ENCODE results near the gene DGKZ.

Gene DGKZ

GRCh38 chr11:46345881-46346484, 1.3 kb upstream of the DGKZ start:
- DNase-seq, result no peak

DNA sequence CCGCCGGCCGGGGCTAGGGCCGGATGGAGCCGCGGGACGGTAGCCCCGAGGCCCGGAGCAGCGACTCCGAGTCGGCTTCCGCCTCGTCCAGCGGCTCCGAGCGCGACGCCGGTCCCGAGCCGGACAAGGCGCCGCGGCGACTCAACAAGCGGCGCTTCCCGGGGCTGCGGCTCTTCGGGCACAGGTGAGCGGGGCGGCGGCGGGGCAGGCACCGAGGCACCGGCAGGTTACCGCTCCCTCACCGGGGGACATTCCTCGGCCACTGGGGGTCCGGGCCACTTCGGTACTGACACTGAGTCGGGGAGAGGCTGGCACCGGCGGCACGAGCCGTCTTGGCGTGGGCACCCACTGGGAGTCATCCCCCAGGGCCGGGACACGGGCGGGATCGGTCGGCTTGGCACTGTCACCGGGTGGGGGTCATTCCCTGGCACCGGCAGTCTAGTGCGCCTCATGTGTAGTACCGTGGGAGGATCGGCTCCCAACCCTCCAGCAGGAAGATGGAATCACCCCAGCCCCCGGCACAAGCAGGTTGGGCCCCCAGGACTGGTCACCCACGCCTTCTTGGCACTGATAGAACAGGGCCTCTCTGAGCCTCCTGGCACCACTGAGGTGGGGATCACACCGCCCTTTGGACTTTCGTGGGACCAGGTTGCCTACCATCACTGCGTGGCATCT, 511 bp downstream of the DGKZ start:
- DNase-seq, result no peak

DNA sequence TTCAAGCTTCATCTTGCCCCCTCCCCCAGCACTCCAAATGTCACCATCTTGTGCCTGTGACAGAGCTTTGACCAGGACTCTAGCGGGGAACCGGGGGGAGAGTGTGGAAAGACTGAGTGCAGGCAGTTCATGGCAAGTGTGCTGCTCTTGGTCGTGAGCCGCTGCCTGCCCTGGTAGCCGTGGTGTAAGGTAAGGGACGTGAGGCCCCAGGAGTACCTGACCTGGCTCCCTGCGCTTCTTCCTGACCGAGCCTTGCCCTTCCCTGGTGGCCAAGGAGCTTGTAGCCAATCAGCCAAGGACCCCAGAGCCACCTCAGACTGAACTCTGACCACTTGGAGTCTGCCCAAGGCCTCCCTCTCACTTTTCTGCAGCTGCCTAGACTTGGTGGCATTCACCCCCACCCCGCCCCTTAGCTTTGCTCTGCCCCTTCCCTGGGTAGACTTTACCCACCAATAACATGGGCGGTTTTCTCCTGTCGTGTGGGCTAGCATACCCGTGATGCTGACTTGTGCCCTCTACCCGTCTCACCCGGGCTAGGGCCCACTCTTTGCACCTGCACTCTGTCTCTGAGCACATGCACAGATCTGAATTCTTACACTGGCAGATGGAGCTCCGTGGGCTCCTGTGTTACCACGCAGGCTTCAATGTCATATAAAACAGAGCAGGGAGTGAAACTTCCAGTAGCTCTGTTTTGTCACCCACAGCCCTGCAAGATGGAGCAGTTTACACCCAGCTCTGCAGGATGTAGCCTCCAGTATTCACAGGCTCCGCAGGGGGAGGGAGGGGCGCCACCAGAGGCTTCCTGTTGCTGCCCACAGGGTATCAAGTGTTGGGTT, 1.5 kb downstream of the DGKZ start:
- DNase-seq, result no peak

DNA sequence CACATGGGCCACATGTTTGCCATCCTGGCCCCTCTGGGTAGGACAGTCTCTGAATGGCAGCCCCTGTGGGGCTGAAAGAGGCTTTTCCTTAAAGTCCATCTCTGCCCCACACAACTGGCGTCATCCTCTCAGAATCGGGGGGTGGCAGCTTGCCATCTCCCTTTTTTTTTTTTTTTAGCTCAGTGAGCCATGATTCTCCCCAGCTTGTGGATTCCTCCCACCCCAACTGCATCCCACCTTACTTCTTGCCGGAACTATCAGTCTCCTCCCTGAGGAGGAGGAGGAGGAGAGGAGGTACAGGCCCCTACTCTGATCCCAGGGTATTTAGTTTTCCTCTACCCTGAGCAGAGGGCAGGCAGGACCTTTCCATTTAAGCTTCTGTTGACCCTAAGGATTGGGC, 3.4 kb downstream of the DGKZ start:
- DNase-seq, result no peak

DNA sequence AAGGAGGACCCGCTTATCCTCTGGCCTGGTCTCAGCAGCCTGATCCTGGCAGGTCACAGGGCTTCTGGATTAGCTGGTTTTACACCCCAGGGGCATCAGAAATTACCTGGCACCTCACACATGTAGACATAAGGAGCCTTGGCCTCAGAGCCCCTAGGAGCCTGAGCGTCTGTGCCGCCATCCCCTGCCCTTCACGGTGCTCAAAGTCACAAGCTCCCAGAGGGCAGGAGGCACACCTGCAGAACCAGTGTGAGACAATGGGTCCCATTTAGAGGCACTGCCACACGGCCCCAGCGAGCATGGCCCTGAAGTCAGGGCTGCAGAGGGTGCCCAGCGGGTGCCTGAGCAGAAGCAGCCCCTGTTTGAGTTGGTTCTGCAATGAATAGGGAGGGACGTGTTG, 3.9 kb downstream of the DGKZ start:
- no peak for DNase-seq

DNA sequence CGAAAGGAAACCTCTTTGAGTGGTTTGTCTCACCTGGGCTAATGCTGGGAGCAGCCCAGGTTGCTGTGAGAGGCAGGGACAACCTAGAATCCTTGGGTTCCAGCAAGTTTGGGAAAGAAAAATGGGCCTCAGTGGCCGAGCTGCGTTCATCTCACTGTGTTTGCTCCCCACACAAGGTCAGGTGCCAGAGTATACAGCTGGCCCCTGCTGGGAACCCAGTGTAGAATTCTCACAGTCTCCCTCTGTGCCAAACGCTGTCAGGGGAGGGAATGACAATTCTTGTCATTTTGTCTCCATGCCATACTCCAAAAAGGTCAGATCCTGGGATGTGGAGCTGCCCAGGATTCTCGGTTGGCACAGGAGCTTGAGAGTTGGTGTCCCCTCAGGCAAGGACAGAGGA, 4.3 kb downstream of the DGKZ start:
- DNase-seq, result no peak

- DNase-seq, result no peak
Measured at GRCh38 chr11:46352063-46352841, 5.0 kb downstream of the DGKZ start.

GRCh38 chr11:46353698-46354097, 6.4 kb downstream of the DGKZ start:
- no peak for DNase-seq

DNA sequence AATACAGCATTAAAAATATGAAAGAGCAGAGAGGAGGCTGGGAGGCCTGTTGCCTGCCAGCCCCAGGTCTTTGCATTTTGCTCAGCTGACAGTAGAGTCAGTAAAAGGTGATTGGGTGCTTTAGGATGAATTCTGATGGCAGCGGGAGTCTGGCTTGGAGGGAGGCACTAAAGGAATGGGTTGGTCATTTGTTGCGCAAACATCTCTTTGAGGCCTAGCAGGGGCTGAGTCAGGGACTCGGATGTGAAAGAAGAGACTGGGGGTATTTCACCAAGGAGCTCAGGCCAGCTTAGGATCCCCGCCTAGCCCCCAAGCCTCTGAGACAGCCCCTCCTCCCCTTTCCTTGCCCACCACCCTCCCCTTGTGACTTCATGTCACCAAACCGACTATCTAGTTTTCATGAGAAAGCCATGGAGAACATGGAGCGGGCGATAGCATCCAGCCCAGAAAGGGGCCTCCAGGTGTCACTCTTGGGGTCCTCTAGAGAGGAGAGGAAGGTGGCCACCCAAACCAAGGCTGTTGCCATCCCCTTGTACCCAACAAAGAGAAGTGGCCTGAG, 9.7 kb downstream of the DGKZ start:
- DNase-seq, result no peak

DNA sequence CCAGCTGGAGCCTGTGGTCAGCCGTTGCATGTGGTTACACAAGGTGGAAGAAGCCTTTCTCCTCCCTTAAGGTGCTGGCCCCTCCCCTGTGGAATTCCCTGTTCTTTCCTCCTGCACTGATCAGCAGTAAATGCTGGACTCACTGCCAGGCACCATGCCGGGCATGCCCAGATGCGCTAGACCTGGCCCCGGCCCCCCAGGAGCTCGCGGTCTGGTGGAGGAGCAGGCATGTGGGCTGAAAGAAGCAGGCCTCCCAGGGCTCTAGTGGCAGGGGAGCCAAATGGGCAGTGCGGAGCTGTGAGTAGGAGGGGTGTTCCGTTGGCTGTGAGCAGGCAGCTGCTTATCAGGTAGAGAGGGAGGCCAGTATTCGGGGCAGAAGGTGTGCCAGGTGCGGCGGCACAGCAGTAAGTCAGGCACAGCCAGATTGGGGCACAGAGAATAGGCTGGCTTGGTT, 10.2 kb downstream of the DGKZ start:
- peak in 1 of 2 experiments; percentile 21 for DNase-seq

DNA sequence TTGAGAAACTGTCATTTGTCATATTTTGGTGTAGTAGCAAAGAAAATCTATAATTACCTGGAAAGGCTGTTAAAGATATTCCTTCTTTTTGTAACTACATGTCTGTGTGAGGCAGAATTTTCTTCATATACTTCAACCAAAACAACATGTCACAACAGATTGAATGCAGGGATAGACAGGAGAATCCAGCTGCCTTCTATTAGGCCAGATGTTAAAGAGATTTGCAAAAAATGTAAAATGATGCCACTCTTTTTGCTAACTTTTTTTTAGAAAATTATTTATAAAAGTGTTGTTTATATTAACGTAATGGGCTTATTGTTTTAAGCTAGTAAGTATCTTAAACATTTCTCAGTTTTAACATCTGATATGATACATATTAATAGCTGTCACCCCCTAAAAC, 12.7 kb downstream of the DGKZ start:
- no peak for DNase-seq

DNA sequence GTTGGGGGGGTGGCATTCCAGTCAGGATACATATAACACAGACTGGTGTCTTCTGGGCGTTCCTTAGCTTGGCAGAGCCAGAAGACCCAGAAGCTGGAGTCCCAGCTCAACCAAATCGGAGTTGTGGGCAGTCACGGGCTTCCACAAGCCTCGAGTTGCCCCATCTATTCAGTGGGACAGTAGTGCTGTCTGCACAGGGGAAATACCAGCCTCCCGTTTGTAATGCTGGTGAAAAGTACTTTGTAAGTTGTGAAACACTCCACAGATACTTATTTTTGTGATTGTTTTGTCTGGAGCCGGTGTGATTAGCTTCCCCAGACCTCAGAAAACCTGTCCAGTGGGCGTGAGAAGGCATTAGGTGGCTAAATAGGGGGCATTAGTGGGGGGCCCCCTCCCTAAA, 13.6 kb downstream of the DGKZ start:
- no peak for DNase-seq

GRCh38 chr11:46361283-46362155, 14.3 kb downstream of the DGKZ start:
- DNase-seq, result no peak

- no peak for DNase-seq
Measured at GRCh38 chr11:46362156-46363030, 15.1 kb downstream of the DGKZ start.

DNA sequence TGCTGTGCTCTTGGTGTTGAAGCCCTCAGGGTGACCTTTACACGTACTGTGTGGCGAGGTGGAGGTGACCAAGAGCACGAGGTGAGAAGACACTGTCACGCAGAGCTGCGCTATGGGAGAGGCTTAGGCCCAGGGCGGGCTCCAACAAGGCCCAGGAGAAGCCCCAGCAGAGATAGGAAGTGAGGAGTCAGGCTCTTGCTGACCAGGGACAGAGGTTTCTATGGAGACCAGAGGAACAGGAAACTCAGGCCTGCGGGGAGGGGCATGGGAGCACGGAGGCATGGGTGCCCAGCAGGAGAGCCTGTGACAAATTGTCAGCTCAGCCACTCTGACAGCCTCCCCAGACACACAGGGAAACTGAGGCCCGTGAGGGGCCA, 15.8 kb downstream of the DGKZ start:
- no peak for DNase-seq

- DNase-seq, result no peak
Measured at GRCh38 chr11:46363455-46364005, 16.3 kb downstream of the DGKZ start.

GRCh38 chr11:46364056-46364455, 16.8 kb downstream of the DGKZ start:
- no peak for DNase-seq

DNA sequence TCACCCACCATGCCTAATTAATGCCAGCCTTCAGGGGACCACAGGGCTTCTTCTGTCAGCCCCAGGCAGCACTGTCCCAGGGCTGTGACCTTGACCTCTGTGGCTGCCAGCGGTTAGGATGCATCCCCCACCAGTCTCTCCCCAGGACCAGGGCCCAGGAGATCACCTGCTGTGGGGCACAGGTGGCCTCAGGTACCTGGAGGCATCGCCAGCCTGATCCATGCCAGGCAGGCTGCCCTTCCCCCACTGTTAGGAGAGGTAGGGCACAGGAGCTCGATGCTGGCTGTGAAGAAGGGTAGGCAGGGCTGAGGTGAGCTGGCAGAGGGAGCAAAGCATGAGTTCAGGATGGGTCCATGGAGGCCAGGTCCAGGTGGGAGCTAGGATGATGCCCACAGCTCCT, 17.5 kb downstream of the DGKZ start:
- DNase-seq, result no peak

GRCh38 chr11:46366260-46366659, 19.0 kb downstream of the DGKZ start:
- DNase-seq, result no peak

GRCh38 chr11:46366661-46367161, 19.4 kb downstream of the DGKZ start:
- no peak for DNase-seq

Measured in cerebellar nuclear complex (tissue), 1 donor.